B cell (primary cell): ENCODE results near the gene COQ9.

Experiments
- EZH2 ChIP-seq: IDR thresholded peaks from 2 replicates; pipeline ENCODE4 v1.6.1; 2012; ENCODE audit warnings: borderline replicate concordance, low read depth, mild to moderate bottlenecking, moderate library complexity, low read length; ENCODE audit not compliant: insufficient read depth, poor library complexity, severe bottlenecking
- TF ChIP-seq, protein P1 (sequence below): fragments of 200-600 bp; IDR thresholded peaks from one replicate; pipeline ENCODE4 v1.8.0; 2022; ENCODE audit warnings: antibody characterized with exemption, mild to moderate bottlenecking

DNA sequence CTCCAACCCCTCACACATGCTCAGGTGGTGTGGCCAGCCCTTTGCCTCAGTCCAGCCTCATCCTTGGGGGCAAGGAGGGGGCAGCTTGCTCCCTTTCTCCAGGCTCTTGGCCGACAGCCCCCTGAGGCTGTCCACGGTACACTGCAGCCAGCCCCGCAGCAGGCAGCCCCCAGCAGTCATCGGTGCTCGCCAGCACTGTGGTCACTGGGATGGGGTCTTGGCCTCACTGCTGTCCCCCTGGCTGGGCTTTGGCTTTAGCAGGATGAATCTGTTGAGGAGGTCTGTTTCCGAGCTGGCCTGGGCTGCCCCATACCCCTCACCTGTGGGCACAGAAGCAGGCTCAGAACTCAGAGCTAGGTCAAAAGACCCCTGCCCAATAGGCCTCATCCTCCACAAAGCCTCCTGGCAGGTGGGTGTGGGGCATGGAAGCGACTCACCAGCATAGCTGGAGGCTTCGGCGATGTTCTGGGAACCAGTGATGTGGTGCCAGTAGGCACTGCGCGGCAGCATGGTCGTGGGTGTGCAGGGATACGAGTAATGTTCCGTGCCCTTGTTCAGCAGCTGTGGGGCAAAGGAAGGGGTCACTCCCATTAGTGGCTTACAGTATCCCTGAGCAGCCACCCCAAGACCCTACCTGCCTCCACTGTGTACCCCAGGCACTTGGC is 26.0 kb downstream of the COQ9 start:
- no peak for TF ChIP-seq EZH2
- TF ChIP-seq, protein P1, sequence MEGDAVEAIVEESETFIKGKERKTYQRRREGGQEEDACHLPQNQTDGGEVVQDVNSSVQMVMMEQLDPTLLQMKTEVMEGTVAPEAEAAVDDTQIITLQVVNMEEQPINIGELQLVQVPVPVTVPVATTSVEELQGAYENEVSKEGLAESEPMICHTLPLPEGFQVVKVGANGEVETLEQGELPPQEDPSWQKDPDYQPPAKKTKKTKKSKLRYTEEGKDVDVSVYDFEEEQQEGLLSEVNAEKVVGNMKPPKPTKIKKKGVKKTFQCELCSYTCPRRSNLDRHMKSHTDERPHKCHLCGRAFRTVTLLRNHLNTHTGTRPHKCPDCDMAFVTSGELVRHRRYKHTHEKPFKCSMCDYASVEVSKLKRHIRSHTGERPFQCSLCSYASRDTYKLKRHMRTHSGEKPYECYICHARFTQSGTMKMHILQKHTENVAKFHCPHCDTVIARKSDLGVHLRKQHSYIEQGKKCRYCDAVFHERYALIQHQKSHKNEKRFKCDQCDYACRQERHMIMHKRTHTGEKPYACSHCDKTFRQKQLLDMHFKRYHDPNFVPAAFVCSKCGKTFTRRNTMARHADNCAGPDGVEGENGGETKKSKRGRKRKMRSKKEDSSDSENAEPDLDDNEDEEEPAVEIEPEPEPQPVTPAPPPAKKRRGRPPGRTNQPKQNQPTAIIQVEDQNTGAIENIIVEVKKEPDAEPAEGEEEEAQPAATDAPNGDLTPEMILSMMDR: no peak
